Epithelial cell of esophagus (primary cell): Measurements from ENCODE around the gene POMT2.

ENCODE experiments used
- DNase-seq: peaks from one replicate; pipeline ENCODE4 v3.0.0; 2010; ENCODE audit warnings: low read depth
- H3K4me3 ChIP-seq: 2 replicates; pipeline ENCODE4 v1.5.1; 2011; ENCODE audit warnings: mild to moderate bottlenecking, low read length, control low read depth
- CTCF ChIP-seq: IDR thresholded peaks from 2 replicates; pipeline ENCODE4 v1.5.1; 2011; ENCODE audit warnings: low read depth, mild to moderate bottlenecking, low read length, control low read depth, inconsistent platforms; ENCODE audit not compliant: insufficient read depth; ENCODE audit errors: missing control alignments

The POMT2 gene

GRCh38 chr14:77276959-77277358, 43.7 kb downstream of the POMT2 start:
- TF ChIP-seq CTCF, result no peak
- no peak for DNase-seq

DNA sequence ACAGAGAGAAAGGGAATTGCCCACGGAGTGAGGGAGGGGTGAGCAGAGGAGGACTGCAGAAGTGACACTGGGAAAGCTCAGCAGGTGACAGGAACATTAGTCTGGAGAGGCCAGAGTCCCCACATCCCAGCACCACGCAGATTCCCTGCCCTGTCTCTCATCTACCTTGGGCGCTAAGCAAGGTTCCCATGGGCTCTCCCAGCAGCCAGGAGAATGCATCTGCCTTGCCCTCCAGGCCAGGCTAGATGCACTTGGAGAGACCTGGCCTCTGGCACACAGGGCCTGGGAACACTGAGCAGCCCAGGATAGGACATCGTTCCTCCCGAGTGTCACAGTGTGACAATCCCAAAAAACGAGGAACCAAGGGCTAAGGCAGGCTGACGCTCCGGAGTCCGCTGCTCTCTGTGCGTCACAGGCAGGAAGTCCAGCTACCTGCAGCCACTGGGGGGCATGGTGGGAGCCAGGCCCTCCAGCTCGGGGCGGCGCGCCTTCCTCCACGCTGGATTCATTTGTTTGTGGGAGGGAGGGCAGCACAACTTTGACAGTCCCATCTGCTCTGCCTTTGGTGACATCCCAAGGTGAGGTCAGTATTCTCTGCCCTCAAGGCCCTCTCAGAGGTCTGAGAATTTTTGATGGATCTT, 44.3 kb downstream of the POMT2 start:
- no peak for DNase-seq
- TF ChIP-seq CTCF, result no peak
- no peak overlapping the region for H3K4me3 ChIP-seq

More at GRCh38 chr14:77276959-77277358, 43.7 kb downstream of the POMT2 start:
- H3K4me3 ChIP-seq, result no peak overlapping the region

GRCh38 chr14:77275601-77276017, 45.1 kb downstream of the POMT2 start:
- no peak for TF ChIP-seq CTCF
- H3K4me3 ChIP-seq, result no peak overlapping the region
- DNase-seq, result no peak

DNA sequence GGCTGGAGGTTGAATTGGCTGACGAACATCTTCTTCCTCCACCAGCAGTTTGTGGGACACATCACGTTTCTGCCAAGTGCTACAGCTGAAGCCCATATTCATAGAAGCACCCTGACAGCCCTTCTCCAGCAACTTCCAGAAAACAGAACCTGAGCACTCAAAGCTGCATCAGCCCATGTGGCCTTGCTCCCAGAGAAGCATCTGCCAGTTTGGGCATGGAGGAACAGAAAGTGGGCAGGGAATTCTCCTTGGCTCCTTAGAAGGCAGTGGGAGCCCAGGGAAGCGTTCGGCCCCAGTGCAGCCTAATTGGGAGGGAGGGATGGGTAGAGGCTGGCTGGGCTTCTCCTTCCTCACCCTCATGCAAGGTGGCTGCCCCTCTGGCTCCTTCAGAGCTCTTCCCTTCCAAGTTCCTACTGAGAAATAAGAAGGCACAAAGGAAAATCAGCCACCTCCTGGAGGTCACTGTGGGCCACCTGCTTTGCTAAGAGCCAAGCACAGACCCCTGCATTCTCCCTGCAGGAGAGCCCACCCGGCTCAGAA, 45.6 kb downstream of the POMT2 start:
- no peak overlapping the region for H3K4me3 ChIP-seq
- DNase-seq, result no peak
- no peak for TF ChIP-seq CTCF

GRCh38 chr14:77273796-77274195, 46.9 kb downstream of the POMT2 start:
- no peak for DNase-seq
- H3K4me3 ChIP-seq, result no peak overlapping the region

GRCh38 chr14:77272261-77272660, 48.4 kb downstream of the POMT2 start:
- no peak for DNase-seq
- H3K4me3 ChIP-seq, result no peak overlapping the region
- TF ChIP-seq CTCF, result no peak

More at GRCh38 chr14:77273796-77274195, 46.9 kb downstream of the POMT2 start:
- TF ChIP-seq CTCF, result no peak

GRCh38 chr14:77271113-77271710, 49.5 kb downstream of the POMT2 start, which contains the start of gene NGB:
Gene NGB, minus strand, starts transcription at chr14:77271206. Its CDS starts 269 bp downstream, at chr14:77270937.
- no peak within 1 kb of the TSS for H3K4me3 ChIP-seq
- no peak for TF ChIP-seq CTCF
- DNase-seq, result no peak
